HepG2 (cell line): ENCODE data around the gene RRP36. TPM values are rescaled to one million over a fixed set of nuclear protein-coding genes. Genes with fewer than 3 reads are reported as not detected.

Source experiments
- BCL3 ChIP-seq: sonication (generic); formaldehyde crosslinking; IDR thresholded peaks from 2 replicates; pipeline ENCODE4 v1.5.1; 2020; ENCODE audit warnings: mild to moderate bottlenecking, missing genetic modification reagents, moderate library complexity
- CSRNP2 ChIP-seq: sonication (generic); formaldehyde crosslinking; conservative IDR thresholded peaks from 2 replicates; pipeline ENCODE4 v1.8.0; 2022; ENCODE audit warnings: low read depth, missing genetic modification reagents
- LBX2 ChIP-seq: sonication (generic); formaldehyde crosslinking; IDR thresholded peaks from 2 replicates; pipeline ENCODE4 v1.5.0; 2020; ENCODE audit warnings: missing genetic modification reagents, mild to moderate bottlenecking, borderline replicate concordance
- PHF8 ChIP-seq: sonication (generic); formaldehyde crosslinking; IDR thresholded peaks from 2 replicates; pipeline ENCODE4 v1.5.0; 2020; ENCODE audit warnings: missing genetic modification reagents
- SMAD1 ChIP-seq: sonication (generic); formaldehyde crosslinking; IDR thresholded peaks from 2 replicates; pipeline ENCODE4 v1.4.0; 2020; ENCODE audit warnings: missing genetic modification reagents, low read depth, mild to moderate bottlenecking, borderline replicate concordance
- ZNF318 ChIP-seq: sonication (generic); formaldehyde crosslinking; IDR thresholded peaks from 2 replicates; pipeline ENCODE4 v1.4.0; 2020; ENCODE audit warnings: mild to moderate bottlenecking, missing genetic modification reagents
- ZNF333 ChIP-seq: sonication (generic); formaldehyde crosslinking; IDR thresholded peaks from 2 replicates; pipeline ENCODE4 v1.4.0; 2020; ENCODE audit warnings: mild to moderate bottlenecking, missing genetic modification reagents, borderline replicate concordance
- ZNF350 ChIP-seq: sonication (generic); formaldehyde crosslinking; IDR thresholded peaks from 2 replicates; pipeline ENCODE4 v1.4.0; 2020; ENCODE audit warnings: mild to moderate bottlenecking, low read depth, missing genetic modification reagents, borderline replicate concordance
- ZNF510 ChIP-seq: sonication (generic); formaldehyde crosslinking; IDR thresholded peaks from 2 replicates; pipeline ENCODE4 v1.4.0; 2020; ENCODE audit warnings: low read depth, mild to moderate bottlenecking, missing genetic modification reagents
- ZNF512B ChIP-seq: sonication (generic); formaldehyde crosslinking; IDR thresholded peaks from 2 replicates; pipeline ENCODE4 v1.5.1; 2020; ENCODE audit warnings: missing genetic modification reagents, mild to moderate bottlenecking, borderline replicate concordance
- ZNF615 ChIP-seq: sonication (generic); formaldehyde crosslinking; IDR thresholded peaks from 2 replicates; pipeline ENCODE4 v1.5.0; 2020; ENCODE audit warnings: mild to moderate bottlenecking, missing genetic modification reagents, borderline replicate concordance
- polyA plus RNA-seq, 8 experiments: library from polyadenylated mRNA; depleted of rRNA in 3 of 8; stranded (reverse) in 7 of 8; unstranded in 1 of 8; fragments of >200 nt; fragmentation: Illumina TruSeq in 4 of 8; extraction: Trizol in 4 of 8; gene quantifications; 2 replicates each; pipeline versions ENCODE4 v1.2.1 to v1.2.3, GENCODE V29; 2011 to 2016; ENCODE audit warnings: low read depth in 4 of 8, missing spikeins in 1 of 8, mixed read lengths in 1 of 8; ENCODE audit not compliant: insufficient read depth in 1 of 8
- total RNA-seq, 5 experiments: library from RNA; depleted of rRNA; stranded (reverse); fragments of >200 nt; fragmentation: Illumina TruSeq; extraction: Trizol; gene quantifications; 2 replicates each; pipeline ENCODE4 v1.2.3, GENCODE V29; 2016; ENCODE audit warnings: low read depth in 1 of 5

Gene RRP36
- total and polyA plus RNA-seq, 2 of the 13 experiments (the other 11 are each of a cell fraction or from before 2014, with no cell fraction given): 29.5 to 144 TPM

GRCh38 chr6:42978839-42979522, 42.4 kb upstream of the RRP36 start, which contains the start of gene PEX6 (continued):
- TF ChIP-seq ZNF512B (CRISPR knock-in tag) (no peak), CSRNP2 (no peak; the same call in 1 of the 2 replicates), ZNF318 (CRISPR knock-in tag) (peak; percentile 29; the same call in 1 of the 2 replicates), ZNF350 (CRISPR knock-in tag) (peak; percentile 84; the same call in 1 of the 2 replicates), LBX2 (CRISPR knock-in tag) (peak; percentile 14; the same call in 1 of the 2 replicates), ZNF333 (no peak), ZNF510 (CRISPR knock-in tag) (no peak; the same call in 1 of the 2 replicates), SMAD1 (peak; percentile 97; the same call in 1 of the 2 replicates), BCL3 (CRISPR knock-in tag) (peak; percentile 90), ZNF615 (CRISPR knock-in tag) (peak; percentile 62; the same call in 1 of the 2 replicates), PHF8 (CRISPR knock-in tag) (peak; percentile 95)
